H1 (cell line): ENCODE data around the gene RTEL1. TPM values are rescaled to one million over a fixed set of nuclear protein-coding genes. Genes with fewer than 3 reads are reported as not detected.

Experiments
- CTCF ChIA-PET: fragments of 300-600 bp; sonication (Branson Sonifier 250); formaldehyde crosslinking; loops from one replicate; lab custom pipeline; 2021; ENCODE audit not compliant: partially characterized antibody; lab: Charles Lee
- POLR2A ChIA-PET: fragments of 300-600 bp; sonication (Branson Sonifier 250); formaldehyde crosslinking; loops from one replicate; lab custom pipeline; 2021; ENCODE audit warnings: inconsistent platforms; ENCODE audit not compliant: partially characterized antibody; lab: Charles Lee
- DNase-seq, 2 experiments: peaks; one replicate each; pipeline versions ENCODE4 v3.0.0 to v3.0.0-alpha.2; 2010 to 2022; ENCODE audit warnings: low spot score in 2 of 2, low read depth in 1 of 2, mixed read lengths in 1 of 2
- FAIRE-seq: peaks from 2 replicates; lab custom pipeline; 2011; peaks lifted over from hg19 to GRCh38; lab: Jason Lieb, UNC
- H2AFZ ChIP-seq: 2 replicates; pipeline ENCODE4 v1.8.1; 2012; ENCODE audit warnings: low read length, inconsistent platforms
- H2AK5ac ChIP-seq: 2 replicates; pipeline ENCODE4 v1.6.1; 2013; ENCODE audit warnings: low read depth, low read length
- H2BK120ac ChIP-seq: replicated peaks from 2 replicates; pipeline ENCODE3; 2013; ENCODE audit warnings: low read depth, low read length, inconsistent platforms
- H2BK12ac ChIP-seq: 2 replicates; pipeline ENCODE4 v1.6.1; 2013; ENCODE audit warnings: low read depth, low read length
- H2BK15ac ChIP-seq: 2 replicates; pipeline ENCODE4 v1.6.1; 2013; ENCODE audit warnings: low read length
- H2BK20ac ChIP-seq: 2 replicates; pipeline ENCODE4 v1.6.1; 2013; ENCODE audit warnings: low read length
- H2BK5ac ChIP-seq: 2 replicates; pipeline ENCODE4 v1.6.1; 2013; ENCODE audit warnings: low read depth, low read length
- H3K14ac ChIP-seq: 2 replicates; pipeline ENCODE4 v1.6.1; 2013; ENCODE audit warnings: inconsistent platforms; ENCODE audit not compliant: insufficient read length
- H3K18ac ChIP-seq: 2 replicates; pipeline ENCODE4 v1.6.1; 2013; ENCODE audit warnings: low read length; ENCODE audit errors: extremely low read depth
- H3K23ac ChIP-seq: 2 replicates; pipeline ENCODE4 v1.6.1; 2013; ENCODE audit warnings: inconsistent platforms; ENCODE audit not compliant: insufficient read length
- H3K23me2 ChIP-seq: 2 replicates; pipeline ENCODE4 v1.6.1; 2013; ENCODE audit warnings: low read depth, low read length
- H3K27ac ChIP-seq: 2 replicates; pipeline ENCODE4 v1.6.1; 2011; ENCODE audit warnings: low read depth, low read length, inconsistent platforms
- H3K27me3 ChIP-seq, 4 experiments: replicated peaks in 1 of 4; 1 replicate in 1 of 4; 2 replicates in 3 of 4; pipeline versions ENCODE4 v1.6.1 to v1.8.1; 2011 to 2013; ENCODE audit warnings: low read length in 3 of 4, mild to moderate bottlenecking in 3 of 4, inconsistent platforms in 2 of 4, mixed read lengths in 2 of 4, moderate library complexity in 1 of 4; ENCODE audit not compliant: control insufficient read depth in 3 of 4, insufficient read depth in 3 of 4; ENCODE audit errors: extremely low read depth in 1 of 4
- H3K36me3 ChIP-seq, 4 experiments: 2 replicates each; pipeline versions ENCODE4 v1.6.1 to v1.8.1; 2011 to 2013; ENCODE audit warnings: mild to moderate bottlenecking in 4 of 4, low read length in 3 of 4, moderate library complexity in 2 of 4, control low read depth in 1 of 4, inconsistent platforms in 1 of 4; ENCODE audit not compliant: insufficient read depth in 4 of 4, control insufficient read depth in 2 of 4
- H3K4ac ChIP-seq: replicated peaks from 2 replicates; pipeline ENCODE3; 2013; ENCODE audit warnings: low read length, low read depth, mixed read lengths, inconsistent platforms; ENCODE audit not compliant: insufficient read length
- H3K4me1 ChIP-seq, 4 experiments: replicated peaks in 1 of 4; 1 replicate in 1 of 4; 2 replicates in 3 of 4; pipeline versions ENCODE4 v1.6.1 to v1.8.1; 2011 to 2013; ENCODE audit warnings: low read length in 3 of 4, inconsistent platforms in 2 of 4, mixed read lengths in 1 of 4; ENCODE audit not compliant: insufficient read depth in 4 of 4, control insufficient read depth in 3 of 4
- H3K4me2 ChIP-seq, 2 experiments: 2 replicates each; pipeline versions ENCODE4 v1.6.1 to v1.8.1; 2011 to 2013; ENCODE audit warnings: low read depth in 2 of 2, low read length in 2 of 2, control low read depth in 1 of 2, inconsistent platforms in 1 of 2, mild to moderate bottlenecking in 1 of 2; ENCODE audit not compliant: insufficient read depth in 1 of 2
- H3K4me3 ChIP-seq, 4 experiments: fragments of 200-600, 300-600 bp in 1 of 4; sonication (generic), shearing (Covaris generic), sonication (Bioruptor Twin) in 1 of 4; 2 replicates each; pipeline versions ENCODE4 v1.5.1 to v1.8.1; 2011 to 2016; ENCODE audit warnings: low read length in 4 of 4, low read depth in 3 of 4, control low read depth in 2 of 4, inconsistent platforms in 2 of 4, mild to moderate bottlenecking in 2 of 4, mixed read lengths in 1 of 4, moderate library complexity in 1 of 4; ENCODE audit not compliant: insufficient read depth in 2 of 4; ENCODE audit errors: extremely low read depth in 1 of 4
- H3K56ac ChIP-seq: replicated peaks from 2 replicates; pipeline ENCODE3; 2013; ENCODE audit warnings: low read depth, mild to moderate bottlenecking, mixed read lengths, low read length, inconsistent platforms; ENCODE audit not compliant: insufficient read length
- H3K79me1 ChIP-seq: 2 replicates; pipeline ENCODE4 v1.6.1; 2013; ENCODE audit warnings: low read depth, low read length, control low read depth
- H3K79me2 ChIP-seq, 2 experiments: 2 replicates each; pipeline versions ENCODE4 v1.6.1 to v1.8.1; 2012 to 2013; ENCODE audit warnings: low read length in 2 of 2, mild to moderate bottlenecking in 2 of 2, inconsistent platforms in 1 of 2; ENCODE audit not compliant: insufficient read depth in 2 of 2, control insufficient read depth in 1 of 2
- H3K9ac ChIP-seq, 4 experiments: replicated peaks in 1 of 4; 1 replicate in 1 of 4; 2 replicates in 3 of 4; pipeline versions ENCODE4 v1.6.1 to v1.8.1; 2011 to 2013; ENCODE audit warnings: low read depth in 3 of 4, low read length in 3 of 4, control low read depth in 2 of 4, mild to moderate bottlenecking in 2 of 4, moderate library complexity in 2 of 4, inconsistent platforms in 1 of 4; ENCODE audit errors: extremely low read depth in 1 of 4
- H3K9me3 ChIP-seq, 2 experiments: 2 replicates each; pipeline versions ENCODE4 v1.6.1 to v1.8.1; 2012 to 2013; ENCODE audit warnings: mild to moderate bottlenecking in 2 of 2, moderate library complexity in 2 of 2, control low read depth in 1 of 2, inconsistent platforms in 1 of 2, low read depth in 1 of 2, low read length in 1 of 2, mixed read lengths in 1 of 2; ENCODE audit not compliant: insufficient read depth in 2 of 2
- H4K20me1 ChIP-seq, 2 experiments: replicated peaks in 1 of 2; 2 replicates each; pipeline versions ENCODE3 to v1.8.1; 2011 to 2013; ENCODE audit warnings: inconsistent platforms in 2 of 2, low read length in 2 of 2, mild to moderate bottlenecking in 1 of 2; ENCODE audit not compliant: insufficient read depth in 2 of 2, control insufficient read depth in 1 of 2
- H4K5ac ChIP-seq: 2 replicates; pipeline ENCODE4 v1.6.1; 2013; ENCODE audit warnings: low read length, low read depth, mixed read lengths, inconsistent platforms; ENCODE audit not compliant: insufficient read length
- H4K8ac ChIP-seq: 2 replicates; pipeline ENCODE4 v1.8.0; 2013; ENCODE audit warnings: mild to moderate bottlenecking, moderate library complexity, low read length, inconsistent platforms; ENCODE audit not compliant: insufficient read depth; ENCODE audit errors: extremely low read depth
- H4K91ac ChIP-seq: replicated peaks from 2 replicates; pipeline ENCODE3; 2013; ENCODE audit warnings: low read length, mixed read lengths, inconsistent platforms; ENCODE audit not compliant: insufficient read length
- GABPA ChIP-seq: IDR thresholded peaks from 2 replicates; pipeline ENCODE4 v1.6.1; 2011; ENCODE audit warnings: mild to moderate bottlenecking, low read length, moderate library complexity, borderline replicate concordance; ENCODE audit not compliant: insufficient read depth
- SRF ChIP-seq: IDR thresholded peaks from 2 replicates; pipeline ENCODE4 v1.6.1; 2011; ENCODE audit warnings: mild to moderate bottlenecking, low read depth, low read length, moderate library complexity
- WGBS, 2 experiments: shearing (Covaris generic) in 1 of 2; methylation state at CpG; one replicate each; pipeline versions ENCODE4 v1.1.6 to v1.1.7; 2013 to 2015; ENCODE audit warnings: low lambda C conversion rate in 2 of 2, mixed read lengths in 2 of 2, inconsistent platforms in 1 of 2, low coverage in 1 of 2, missing lambda C conversion rate in 1 of 2; ENCODE audit not compliant: insufficient replicate concordance in 2 of 2, insufficient coverage in 1 of 2, insufficient read length in 1 of 2; ENCODE audit errors: extremely low coverage in 1 of 2, missing lambda C conversion rate in 1 of 2; 5-methylcytosine and 5-hydroxymethylcytosine counted together
- polyA plus RNA-seq, 7 experiments: library from polyadenylated mRNA; depleted of rRNA in 3 of 7; stranded (reverse) in 5 of 7; unstranded in 2 of 7; fragments of >200 nt in 5 of 7; fragments of 200-250 nt in 2 of 7; gene quantifications; 1 replicate in 5 of 7; 2 replicates in 1 of 7; 4 replicates in 1 of 7; pipeline versions ENCODE4 v1.2.1 to v1.2.3, GENCODE V29; 2011 to 2013; ENCODE audit warnings: missing spikeins in 2 of 7, mixed read lengths in 2 of 7
- total RNA-seq: library from RNA; stranded (reverse); fragmentation: NEBNext Ultra II Directional; extraction: Animal tissue kit (Norgen Biotek cat#: 25700); gene quantifications from 2 replicates; pipeline ENCODE4 v1.2.1, GENCODE V29; 2021

Gene RTEL1
- total and polyA plus RNA-seq, 2 of the 8 experiments (the other 6 are each of a cell fraction or from before 2014, with no cell fraction given) = 16.2 to 37.1 TPM

DNA sequence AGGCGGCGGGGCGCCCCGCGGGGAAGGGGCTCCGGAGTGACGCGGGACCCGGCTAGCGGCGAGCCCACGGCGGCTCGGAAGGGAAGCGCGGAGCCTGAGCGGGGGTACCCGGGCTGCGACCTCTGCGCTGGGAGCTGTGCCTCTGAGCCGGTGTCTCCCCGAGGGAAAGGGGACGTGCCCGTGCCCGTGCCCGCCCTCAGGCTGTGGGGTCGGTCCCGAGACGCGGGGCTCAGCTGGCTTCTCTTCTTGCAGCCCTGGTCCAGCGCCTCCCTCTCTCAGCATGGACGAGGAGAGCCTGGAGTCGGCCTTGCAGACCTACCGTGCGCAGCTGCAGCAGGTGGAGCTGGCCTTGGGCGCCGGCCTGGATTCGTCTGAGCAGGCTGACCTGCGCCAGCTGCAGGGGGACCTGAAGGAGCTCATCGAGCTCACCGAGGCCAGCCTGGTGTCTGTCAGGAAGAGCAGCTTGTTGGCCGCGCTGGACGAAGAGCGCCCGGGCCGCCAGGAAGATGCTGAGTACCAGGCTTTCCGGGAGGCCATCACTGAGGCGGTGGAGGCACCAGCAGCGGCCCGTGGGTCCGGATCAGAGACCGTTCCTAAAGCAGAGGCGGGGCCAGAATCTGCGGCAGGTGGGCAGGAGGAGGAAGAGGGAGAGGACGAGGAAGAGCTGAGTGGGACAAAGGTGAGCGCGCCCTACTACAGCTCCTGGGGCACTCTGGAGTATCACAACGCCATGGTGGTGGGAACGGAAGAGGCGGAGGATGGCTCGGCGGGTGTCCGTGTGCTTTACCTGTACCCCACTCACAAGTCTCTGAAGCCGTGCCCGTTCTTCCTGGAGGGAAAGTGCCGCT lies 50.4 kb downstream of the RTEL1 start:
- peak overlapping the region; percentile 80 to 97 for H3K4me2 ChIP-seq
- no peak overlapping the region for H3K14ac ChIP-seq
- no peak overlapping the region for H2AFZ ChIP-seq
- no peak overlapping the region for H3K18ac ChIP-seq
- no peak overlapping the region for H3K4ac ChIP-seq
- H3K23me2 ChIP-seq = peaks cover 5% of the 10 kb centered on the region; the same call in 1 of the 2 replicates
- POLR2A ChIA-PET = interaction anchor here (0.6 to 4.7 kb wide), 26 partner anchors 9 to 187 kb away, joined by 3 to 49 read pairs (median 4); partner anchors contain the start of genes LIME1, RTEL1, SLC2A4RG and STMN3
- H2BK20ac ChIP-seq = no peak overlapping the region
- peaks cover 0 to 11% (median 6%) of the 10 kb centered on the region in 4 experiments; a peak in 5 of 7 replicates for H3K4me1 ChIP-seq
- peak overlapping the region; percentile 42 to 74 (median 50); a peak in 5 of 7 replicates for H3K9ac ChIP-seq
- no peak overlapping the region for H2AK5ac ChIP-seq
- H3K27ac ChIP-seq = no peak overlapping the region
- DNase-seq (peak in 1 of 2 experiments; percentile 52), FAIRE-seq (no peak)
- H3K56ac ChIP-seq = peak overlapping the region; percentile 59
- peaks cover 10% of the 10 kb centered on the region; the same call in 1 of the 2 replicates for H3K79me1 ChIP-seq
- H2BK120ac ChIP-seq = no peak overlapping the region
- peaks cover 0 to 52% of the 10 kb centered on the region in 2 experiments; a peak in 3 of 4 replicates for H3K79me2 ChIP-seq
- no peak overlapping the region for H2BK5ac ChIP-seq
- no peak overlapping the region for H4K5ac ChIP-seq
- H3K4me3 ChIP-seq = peak overlapping the region; percentile 46 to 88 (median 74)
- no peak overlapping the region for H2BK12ac ChIP-seq
- no peaks in the 10 kb centered on the region for H3K27me3 ChIP-seq
- no peak overlapping the region for H4K91ac ChIP-seq
- CTCF ChIA-PET = interaction anchor here (0.6 to 2.4 kb wide), 10 partner anchors 10 to 265 kb away, joined by 3 to 9 read pairs (median 4); partner anchors contain the start of genes LIME1, TNFRSF6B and TPD52L2
- no peaks in the 10 kb centered on the region for H3K9me3 ChIP-seq
- 36% methylated on average over 51 of the region's 67 CpGs; no CpG with 5 or more reads in 1 of the 2 experiments for WGBS, 2 experiments
- H3K36me3 ChIP-seq = peaks cover 7 to 34% (median 12%) of the 10 kb centered on the region in 4 experiments
- peak overlapping the region; percentile 86 for H4K8ac ChIP-seq
- peaks cover 6 to 16% of the 10 kb centered on the region in 2 experiments for H4K20me1 ChIP-seq
- no peak overlapping the region for H2BK15ac ChIP-seq
- TF ChIP-seq SRF (no peak), GABPA (0 out of 2 replicates have a peak, but pooled peaks have one; percentile 20)
- TF ChIP-seq, all 59 proteins: peak for 1
- H3K23ac ChIP-seq = no peak overlapping the region
